Central memory CD8-positive, alpha-beta T cell (primary cell): ENCODE measurements around the gene ANKMY1.
A peak's percentile ranks its signal among the peaks of the same experiment; 100 is the strongest.

Source experiments
- ATAC-seq: fragments of 150-1000 bp; cut with Tn5 transposase; replicated peaks from 2 replicates; pipeline ENCODE4 v1.10.0; 2022; ENCODE audit warnings: mild to moderate bottlenecking, moderate FRiP score, moderate number of reproducible peaks; ENCODE audit not compliant: poor library complexity, severe bottlenecking; ENCODE audit errors: extremely low read depth
- DNase-seq, 2 donors: peaks; one replicate each; pipeline ENCODE4 v3.0.0; 2021; ENCODE audit warnings: low spot score in 2 of 2
- H3K27ac Mint-ChIP-seq: one replicate; pipeline ENCODE4 v1.8.0; 2022; ENCODE audit warnings: low read depth, mild to moderate bottlenecking, moderate library complexity, mixed read lengths
- H3K27me3 Mint-ChIP-seq: one replicate; pipeline ENCODE4 v1.8.0; 2022; ENCODE audit warnings: mixed read lengths
- H3K36me3 Mint-ChIP-seq: one replicate; pipeline ENCODE4 v1.8.0; 2022; ENCODE audit warnings: mild to moderate bottlenecking, moderate library complexity, mixed read lengths; ENCODE audit not compliant: insufficient read depth
- H3K4me1 Mint-ChIP-seq: one replicate; pipeline ENCODE4 v1.8.0; 2022; ENCODE audit warnings: mixed read lengths
- H3K4me3 Mint-ChIP-seq: one replicate; pipeline ENCODE4 v1.8.0; 2022; ENCODE audit warnings: mild to moderate bottlenecking, moderate library complexity, mixed read lengths
- H3K9me3 Mint-ChIP-seq: one replicate; pipeline ENCODE4 v1.8.0; 2022; ENCODE audit warnings: mixed read lengths

Gene ANKMY1

DNA sequence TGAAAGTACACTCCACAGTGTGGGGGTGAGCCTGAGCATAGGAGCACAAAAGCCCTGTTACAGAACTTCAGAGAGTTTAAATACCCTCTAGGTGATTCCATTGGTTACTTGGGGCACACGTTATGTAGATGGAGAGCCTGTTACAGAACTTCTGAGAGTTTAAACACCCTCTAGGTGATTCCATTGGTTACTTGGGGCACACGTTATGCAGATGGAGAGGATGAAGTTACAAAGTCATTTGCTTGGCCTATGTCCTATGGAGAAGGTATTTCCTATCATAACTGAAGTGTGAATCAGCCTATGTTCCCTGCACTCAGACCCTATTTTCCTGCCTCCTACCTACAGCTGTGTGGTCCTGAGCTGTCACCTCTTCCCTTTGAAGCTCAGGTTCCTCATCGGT is 25.0 kb upstream of the ANKMY1 start:
- H3K27ac Mint-ChIP-seq = no peak overlapping the region
- peaks cover 46% of the 10 kb centered on the region for H3K4me1 Mint-ChIP-seq
- no peaks in the 10 kb centered on the region for H3K9me3 Mint-ChIP-seq
- ATAC-seq = no peak
- H3K4me3 Mint-ChIP-seq = no peak overlapping the region
- H3K27me3 Mint-ChIP-seq = no peaks in the 10 kb centered on the region
- H3K36me3 Mint-ChIP-seq = peaks cover 13% of the 10 kb centered on the region
- no peak for DNase-seq

DNA sequence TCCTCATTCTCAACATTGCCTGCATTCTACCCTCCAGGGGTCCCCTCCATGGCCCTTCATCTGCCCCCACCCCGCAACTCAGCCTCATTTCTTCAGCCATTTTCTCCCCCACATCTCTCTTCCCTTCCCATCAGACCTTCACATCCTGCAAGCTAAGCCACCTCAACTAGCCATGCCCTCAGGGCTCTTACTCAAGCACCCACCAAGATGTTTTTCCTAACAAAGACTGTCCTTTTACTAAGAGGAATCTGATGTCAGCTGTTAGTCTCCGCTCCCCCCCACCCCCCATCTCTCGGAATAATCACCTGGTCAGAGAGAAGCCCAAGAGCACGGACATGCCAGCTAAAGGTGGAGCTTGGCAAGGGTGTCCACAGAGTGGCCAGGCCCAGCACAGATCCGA is 24.0 kb upstream of the ANKMY1 start:
- H3K4me1 Mint-ChIP-seq = peaks cover 41% of the 10 kb centered on the region
- no peak overlapping the region for H3K4me3 Mint-ChIP-seq
- no peaks in the 10 kb centered on the region for H3K27me3 Mint-ChIP-seq
- ATAC-seq (no peak), DNase-seq (no peak)
- H3K9me3 Mint-ChIP-seq = no peaks in the 10 kb centered on the region
- peaks cover 10% of the 10 kb centered on the region for H3K36me3 Mint-ChIP-seq
- H3K27ac Mint-ChIP-seq = no peak overlapping the region

- peak; percentile 61 to 72 for DNase-seq
- H3K9me3 Mint-ChIP-seq = no peaks in the 10 kb centered on the region
- H3K27me3 Mint-ChIP-seq = no peaks in the 10 kb centered on the region
- H3K36me3 Mint-ChIP-seq = peaks cover 15% of the 10 kb centered on the region
- peak overlapping the region; percentile 84 for H3K27ac Mint-ChIP-seq
- peak overlapping the region; percentile 45 for H3K4me3 Mint-ChIP-seq
- peaks cover 34% of the 10 kb centered on the region for H3K4me1 Mint-ChIP-seq
- ATAC-seq = peak; percentile 97
Observed at GRCh38 chr2:240579771-240580614, 22.2 kb upstream of the ANKMY1 start.

DNA sequence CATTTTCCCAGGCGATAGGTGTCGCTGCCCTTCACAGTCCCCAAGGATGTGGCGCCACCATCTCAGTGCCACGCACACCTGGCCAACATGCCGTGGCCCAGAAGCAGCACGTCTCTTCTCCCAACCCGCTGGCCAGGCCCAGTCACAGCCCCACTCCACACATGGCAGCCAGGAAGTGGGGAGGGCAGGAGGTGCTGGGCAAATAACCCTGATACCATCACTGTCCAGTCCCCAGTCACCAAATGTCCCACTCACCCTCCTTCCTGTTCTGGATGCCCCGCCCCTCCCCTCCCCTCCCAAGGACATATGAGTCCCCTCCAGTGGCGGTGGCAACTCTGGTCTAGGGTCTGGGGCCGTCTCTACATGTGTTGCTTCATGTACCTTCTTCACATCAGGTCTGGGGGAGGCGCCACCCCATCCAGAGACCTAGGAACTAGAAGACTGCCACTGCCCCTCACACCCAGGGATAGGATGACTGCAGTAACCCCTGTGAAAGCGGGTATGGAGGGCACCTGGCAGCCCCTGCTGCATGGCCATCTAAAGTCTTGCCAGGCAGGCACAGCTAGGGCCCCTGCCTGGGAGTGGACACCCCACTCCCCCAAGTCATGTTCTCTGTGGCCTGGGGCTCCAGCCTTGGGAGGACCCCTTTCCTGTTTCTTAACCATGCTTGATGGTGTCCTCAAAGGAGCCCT is 21.4 kb upstream of the ANKMY1 start:
- H3K4me3 Mint-ChIP-seq = peak overlapping the region; percentile 45
- H3K4me1 Mint-ChIP-seq = peaks cover 29% of the 10 kb centered on the region
- H3K9me3 Mint-ChIP-seq = no peaks in the 10 kb centered on the region
- H3K27me3 Mint-ChIP-seq = no peaks in the 10 kb centered on the region
- DNase-seq = no peak
- H3K27ac Mint-ChIP-seq = peak overlapping the region; percentile 84
- no peak for ATAC-seq
- peaks cover 15% of the 10 kb centered on the region for H3K36me3 Mint-ChIP-seq

GRCh38 chr2:240578488-240578887 is 20.7 kb upstream of the ANKMY1 start:
- no peak for DNase-seq
- Mint-ChIP-seq H3K4me1 (peaks cover 29% of the 10 kb centered on the region), H3K27ac (peak overlapping the region; percentile 55), H3K36me3 (peaks cover 15% of the 10 kb centered on the region), H3K4me3 (no peak overlapping the region), H3K9me3 (no peaks in the 10 kb centered on the region), H3K27me3 (no peaks in the 10 kb centered on the region)
- ATAC-seq = no peak

DNA sequence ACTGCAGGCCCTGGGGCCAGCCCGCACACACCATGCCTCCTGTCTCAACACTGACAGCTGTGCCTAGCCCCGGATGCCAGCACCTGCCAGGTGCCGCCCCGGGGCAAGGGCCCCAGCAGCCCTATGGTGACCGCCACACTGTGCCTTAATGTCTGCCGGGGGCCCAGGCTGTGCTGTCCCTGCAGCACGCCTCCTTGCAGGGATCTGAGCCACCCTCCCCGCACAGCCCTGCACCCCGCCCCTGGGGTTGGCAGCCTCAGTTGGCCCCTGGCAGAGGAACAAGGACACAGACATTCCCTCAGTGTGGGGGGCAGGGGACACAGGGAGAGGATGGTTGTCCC is 20.3 kb upstream of the ANKMY1 start:
- ATAC-seq = no peak
- no peak overlapping the region for H3K27ac Mint-ChIP-seq

DNA sequence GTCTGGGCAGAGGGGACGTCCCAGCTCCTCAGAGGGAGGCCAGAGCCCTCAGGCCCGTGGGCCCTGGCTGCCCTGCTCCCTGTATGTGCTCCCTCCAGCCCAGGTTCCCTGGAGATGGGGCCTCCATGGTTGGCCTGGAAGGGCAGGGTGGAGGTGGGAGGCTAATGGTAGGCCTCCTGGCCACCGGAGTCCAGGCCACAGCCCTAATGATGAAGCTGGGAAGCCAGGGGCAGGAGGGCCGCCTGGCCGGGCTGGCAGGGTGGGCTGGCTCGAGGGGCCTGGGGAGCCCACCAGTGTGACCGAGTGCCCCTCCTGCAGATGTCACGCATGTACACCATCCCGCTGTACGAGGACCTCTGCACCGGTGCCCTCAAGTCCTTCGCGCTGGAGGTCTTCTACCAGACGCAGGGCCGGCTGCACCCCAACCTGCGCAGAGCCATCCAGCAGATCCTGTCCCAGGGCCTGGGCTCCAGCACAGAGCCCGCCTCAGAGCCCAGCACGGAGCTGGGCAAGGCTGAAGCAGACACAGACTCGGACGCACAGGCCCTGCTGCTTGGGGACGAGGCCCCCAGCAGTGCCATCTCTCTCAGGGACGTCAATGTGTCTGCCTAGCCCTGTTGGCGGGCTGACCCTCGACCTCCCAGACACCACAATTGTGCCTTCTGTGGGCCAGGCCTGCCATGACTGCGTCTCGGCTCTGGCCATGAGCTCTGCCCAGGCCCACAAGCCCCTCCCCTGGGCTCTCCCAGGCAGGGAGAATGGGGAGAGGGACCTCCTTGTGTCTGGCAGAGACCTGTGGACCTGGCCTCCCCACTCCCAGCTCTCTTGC is 19.7 kb upstream of the ANKMY1 start:
- Mint-ChIP-seq H3K9me3 (no peaks in the 10 kb centered on the region), H3K27me3 (no peaks in the 10 kb centered on the region), H3K36me3 (peaks cover 13% of the 10 kb centered on the region), H3K4me1 (peaks cover 30% of the 10 kb centered on the region), H3K27ac (no peak overlapping the region), H3K4me3 (no peak overlapping the region)
- DNase-seq (no peak), ATAC-seq (no peak)

More for the DNA sequence above, 20.3 kb upstream of the ANKMY1 start:
- Mint-ChIP-seq H3K4me3 (no peak overlapping the region), H3K27me3 (no peaks in the 10 kb centered on the region), H3K36me3 (peaks cover 13% of the 10 kb centered on the region), H3K9me3 (no peaks in the 10 kb centered on the region), H3K4me1 (peaks cover 29% of the 10 kb centered on the region)
- no peak for DNase-seq

- H3K9me3 Mint-ChIP-seq = no peaks in the 10 kb centered on the region
- H3K36me3 Mint-ChIP-seq = peaks cover 12% of the 10 kb centered on the region
- DNase-seq (no peak), ATAC-seq (no peak)
- H3K27me3 Mint-ChIP-seq = no peaks in the 10 kb centered on the region
- H3K4me1 Mint-ChIP-seq = peaks cover 34% of the 10 kb centered on the region
- H3K4me3 Mint-ChIP-seq = no peak overlapping the region
- no peak overlapping the region for H3K27ac Mint-ChIP-seq
Observed at GRCh38 chr2:240576436-240577205, 18.8 kb upstream of the ANKMY1 start.

DNA sequence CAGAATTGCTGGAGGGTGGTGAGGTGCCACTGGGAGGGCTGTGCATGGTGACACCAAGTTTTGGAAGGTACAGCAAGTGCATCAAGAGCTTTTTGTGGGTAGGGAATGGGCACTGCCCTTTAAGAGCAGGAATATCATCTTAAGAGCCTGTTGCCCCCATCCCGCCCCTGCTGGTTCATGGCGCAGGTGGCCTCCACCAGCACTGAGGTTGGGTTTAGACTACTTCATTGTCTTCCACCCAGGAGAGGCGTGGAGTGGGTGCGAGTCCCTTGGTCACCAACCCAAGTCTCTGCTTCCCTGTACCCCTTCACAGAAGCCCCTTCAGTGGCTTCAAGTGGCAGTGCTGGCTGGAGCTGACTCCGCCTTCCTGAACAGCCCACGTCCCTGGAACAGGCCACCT is 18.2 kb upstream of the ANKMY1 start:
- ATAC-seq (no peak), DNase-seq (no peak)
- H3K27ac Mint-ChIP-seq = no peak overlapping the region
- H3K4me1 Mint-ChIP-seq = peaks cover 37% of the 10 kb centered on the region
- peaks cover 15% of the 10 kb centered on the region for H3K36me3 Mint-ChIP-seq
- no peaks in the 10 kb centered on the region for H3K9me3 Mint-ChIP-seq
- no peak overlapping the region for H3K4me3 Mint-ChIP-seq
- no peaks in the 10 kb centered on the region for H3K27me3 Mint-ChIP-seq

- Mint-ChIP-seq H3K36me3 (peaks cover 15% of the 10 kb centered on the region), H3K4me3 (no peak overlapping the region), H3K9me3 (no peaks in the 10 kb centered on the region), H3K27me3 (no peaks in the 10 kb centered on the region), H3K27ac (no peak overlapping the region), H3K4me1 (peaks cover 41% of the 10 kb centered on the region)
- DNase-seq (no peak), ATAC-seq (no peak)
Observed at GRCh38 chr2:240575101-240575965, 17.5 kb upstream of the ANKMY1 start.

DNA sequence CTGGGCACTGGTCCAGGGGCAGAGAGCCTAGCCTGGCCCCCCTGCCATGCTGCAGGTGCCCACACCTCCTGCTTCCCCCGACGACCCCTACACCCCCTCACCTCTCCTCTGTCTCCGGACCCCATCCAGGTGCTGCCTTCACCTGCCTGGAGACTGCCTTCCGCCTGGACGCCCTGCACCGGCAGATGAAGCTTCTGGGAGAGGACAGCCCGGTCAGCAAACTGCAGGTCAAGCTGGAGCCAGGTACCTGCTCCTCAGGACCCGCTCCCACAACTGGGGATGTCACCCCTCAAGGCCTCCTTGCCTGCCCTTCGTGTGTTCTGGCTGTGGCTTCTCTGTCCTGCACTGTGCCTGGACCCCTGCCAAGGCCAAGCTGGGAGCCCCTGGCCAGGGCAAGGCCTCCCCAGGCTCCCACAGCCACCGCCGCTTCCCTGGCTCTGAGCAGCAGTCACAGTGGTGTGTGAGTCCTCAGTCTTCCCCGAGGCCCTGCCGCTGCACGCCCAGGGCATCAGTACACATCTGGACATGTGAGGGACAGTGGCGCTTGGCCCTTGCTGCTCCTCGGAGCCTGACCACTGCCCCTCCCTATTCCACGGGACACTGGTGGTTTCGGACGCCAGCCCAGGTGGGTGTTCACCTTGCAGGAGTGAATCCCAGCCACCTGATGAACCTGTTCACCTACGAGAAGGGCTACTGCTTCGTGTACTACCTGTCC is 16.8 kb upstream of the ANKMY1 start:
- Mint-ChIP-seq H3K36me3 (peaks cover 19% of the 10 kb centered on the region), H3K27ac (no peak overlapping the region), H3K4me1 (peaks cover 40% of the 10 kb centered on the region), H3K27me3 (no peaks in the 10 kb centered on the region), H3K9me3 (no peaks in the 10 kb centered on the region), H3K4me3 (no peak overlapping the region)
- no peak for DNase-seq
- no peak for ATAC-seq
